ENCODE results near the gene TSPAN9.
A peak's percentile ranks its signal among the peaks of the same experiment; 100 is the strongest.

Gene TSPAN9

DNA sequence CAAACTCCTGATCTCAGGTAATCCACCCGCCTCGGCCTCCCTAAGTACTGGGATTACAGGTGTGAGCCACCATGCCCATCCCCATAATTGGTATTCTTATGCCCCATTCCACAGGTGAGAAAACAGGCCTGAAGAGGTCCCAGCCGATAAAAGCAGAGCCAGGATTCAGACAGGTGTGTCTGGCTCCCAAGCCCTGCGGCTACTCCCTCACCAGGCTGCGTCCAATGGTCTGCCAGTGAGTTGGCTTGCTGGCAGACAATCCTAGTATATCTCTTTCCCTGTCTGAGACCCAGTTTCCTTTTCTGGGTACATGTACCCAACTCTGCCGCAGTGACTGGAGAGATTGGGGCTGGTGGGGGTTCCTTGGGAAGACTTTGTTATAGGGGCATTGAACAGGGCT, 1.9 kb upstream of the TSPAN9 start:
- H4K20me1 ChIP-seq (ENCODE audit: insufficient read depth, low read length), result no peaks in the 10 kb centered on the region
- H3K79me2 ChIP-seq (ENCODE audit: insufficient read depth, low read length), result no peaks in the 10 kb centered on the region
- no peak overlapping the region for H3K4me3 ChIP-seq (ENCODE audit: low read depth, low read length, poor library complexity, severe bottlenecking)
- no peak overlapping the region for H3K9ac ChIP-seq (ENCODE audit: low read length)
- no peak overlapping the region for H2AFZ ChIP-seq (ENCODE audit: low read length)
- no peak overlapping the region for H3K27ac ChIP-seq (ENCODE audit: low read depth, low read length, poor library complexity, severe bottlenecking)
- H3K9me2 ChIP-seq (ENCODE audit: low read depth, low read length), result no peaks in the 10 kb centered on the region
- peaks cover 6% of the 10 kb centered on the region for H3K4me1 ChIP-seq (ENCODE audit: insufficient read depth, low read length, severe bottlenecking)
- H3K36me3 ChIP-seq (ENCODE audit: insufficient read depth, low read length), result no peaks in the 10 kb centered on the region
- H3K4me2 ChIP-seq (ENCODE audit: low read length), result no peak overlapping the region
- H3K27me3 ChIP-seq (ENCODE audit: insufficient read depth, low read length), result no peaks in the 10 kb centered on the region
- H3F3A ChIP-seq (ENCODE audit: insufficient read depth, low read length), result no peaks in the 10 kb centered on the region
- TF ChIP-seq EZH2 (IDR thresholded peaks at IDR 0.05; ENCODE audit: borderline replicate concordance, low read length), result no peak
- TF ChIP-seq, protein P1, sequence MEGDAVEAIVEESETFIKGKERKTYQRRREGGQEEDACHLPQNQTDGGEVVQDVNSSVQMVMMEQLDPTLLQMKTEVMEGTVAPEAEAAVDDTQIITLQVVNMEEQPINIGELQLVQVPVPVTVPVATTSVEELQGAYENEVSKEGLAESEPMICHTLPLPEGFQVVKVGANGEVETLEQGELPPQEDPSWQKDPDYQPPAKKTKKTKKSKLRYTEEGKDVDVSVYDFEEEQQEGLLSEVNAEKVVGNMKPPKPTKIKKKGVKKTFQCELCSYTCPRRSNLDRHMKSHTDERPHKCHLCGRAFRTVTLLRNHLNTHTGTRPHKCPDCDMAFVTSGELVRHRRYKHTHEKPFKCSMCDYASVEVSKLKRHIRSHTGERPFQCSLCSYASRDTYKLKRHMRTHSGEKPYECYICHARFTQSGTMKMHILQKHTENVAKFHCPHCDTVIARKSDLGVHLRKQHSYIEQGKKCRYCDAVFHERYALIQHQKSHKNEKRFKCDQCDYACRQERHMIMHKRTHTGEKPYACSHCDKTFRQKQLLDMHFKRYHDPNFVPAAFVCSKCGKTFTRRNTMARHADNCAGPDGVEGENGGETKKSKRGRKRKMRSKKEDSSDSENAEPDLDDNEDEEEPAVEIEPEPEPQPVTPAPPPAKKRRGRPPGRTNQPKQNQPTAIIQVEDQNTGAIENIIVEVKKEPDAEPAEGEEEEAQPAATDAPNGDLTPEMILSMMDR (IDR thresholded peaks at IDR 0.05; ENCODE audit: low read length), result no peak
- no peaks in the 10 kb centered on the region for H3K9me3 ChIP-seq (ENCODE audit: low read length)

DNA sequence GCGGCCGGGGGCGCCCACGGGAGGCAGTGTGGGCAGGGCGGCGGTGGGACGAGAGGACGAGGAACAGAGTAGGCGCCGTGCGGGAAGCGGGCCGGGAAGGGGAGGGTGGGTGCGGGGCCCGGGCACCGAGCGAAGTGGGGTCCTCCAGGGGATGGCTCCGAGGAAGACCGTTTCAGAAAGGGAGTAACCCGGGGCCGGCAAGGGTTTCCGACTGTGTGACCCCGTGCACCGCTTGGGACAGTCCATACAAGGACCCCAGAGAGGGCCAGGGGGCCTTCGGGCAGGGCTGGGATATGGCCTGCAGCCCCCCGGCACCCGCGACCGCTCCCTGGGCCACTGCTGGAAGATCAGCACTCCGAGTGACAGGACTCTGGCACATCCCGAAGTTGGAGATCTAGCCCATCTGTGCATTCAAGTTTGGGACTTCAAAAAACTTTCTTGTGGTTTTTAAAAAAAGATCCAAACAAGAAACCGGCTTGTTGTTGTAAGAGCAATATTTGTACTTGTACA, 448 bp downstream of the TSPAN9 start:
- H3K27me3 ChIP-seq (ENCODE audit: insufficient read depth, low read length), result no peaks in the 10 kb centered on the region
- no peaks in the 10 kb centered on the region for H3F3A ChIP-seq (ENCODE audit: insufficient read depth, low read length)
- no peaks in the 10 kb centered on the region for H3K9me3 ChIP-seq (ENCODE audit: low read length)
- no peaks in the 10 kb centered on the region for H3K36me3 ChIP-seq (ENCODE audit: insufficient read depth, low read length)
- no peak overlapping the region for H2AFZ ChIP-seq (ENCODE audit: low read length)
- peaks cover 11% of the 10 kb centered on the region for H3K4me1 ChIP-seq (ENCODE audit: insufficient read depth, low read length, severe bottlenecking)
- TF ChIP-seq EZH2 (IDR thresholded peaks at IDR 0.05; ENCODE audit: borderline replicate concordance, low read length), result no peak
- TF ChIP-seq, protein P1 (IDR thresholded peaks at IDR 0.05; ENCODE audit: low read length), result no peak
- H3K4me2 ChIP-seq (ENCODE audit: low read length), result peak overlapping the region; percentile 72
- no peaks in the 10 kb centered on the region for H4K20me1 ChIP-seq (ENCODE audit: insufficient read depth, low read length)
- no peaks in the 10 kb centered on the region for H3K9me2 ChIP-seq (ENCODE audit: low read depth, low read length)
- H3K9ac ChIP-seq (ENCODE audit: low read length), result peak overlapping the region; percentile 46; the same call in 1 of the 2 replicates
- H3K79me2 ChIP-seq (ENCODE audit: insufficient read depth, low read length), result no peaks in the 10 kb centered on the region
- peak overlapping the region; percentile 75 for H3K4me3 ChIP-seq (ENCODE audit: low read depth, low read length, poor library complexity, severe bottlenecking)
- no peak overlapping the region for H3K27ac ChIP-seq (ENCODE audit: low read depth, low read length, poor library complexity, severe bottlenecking)

DNA sequence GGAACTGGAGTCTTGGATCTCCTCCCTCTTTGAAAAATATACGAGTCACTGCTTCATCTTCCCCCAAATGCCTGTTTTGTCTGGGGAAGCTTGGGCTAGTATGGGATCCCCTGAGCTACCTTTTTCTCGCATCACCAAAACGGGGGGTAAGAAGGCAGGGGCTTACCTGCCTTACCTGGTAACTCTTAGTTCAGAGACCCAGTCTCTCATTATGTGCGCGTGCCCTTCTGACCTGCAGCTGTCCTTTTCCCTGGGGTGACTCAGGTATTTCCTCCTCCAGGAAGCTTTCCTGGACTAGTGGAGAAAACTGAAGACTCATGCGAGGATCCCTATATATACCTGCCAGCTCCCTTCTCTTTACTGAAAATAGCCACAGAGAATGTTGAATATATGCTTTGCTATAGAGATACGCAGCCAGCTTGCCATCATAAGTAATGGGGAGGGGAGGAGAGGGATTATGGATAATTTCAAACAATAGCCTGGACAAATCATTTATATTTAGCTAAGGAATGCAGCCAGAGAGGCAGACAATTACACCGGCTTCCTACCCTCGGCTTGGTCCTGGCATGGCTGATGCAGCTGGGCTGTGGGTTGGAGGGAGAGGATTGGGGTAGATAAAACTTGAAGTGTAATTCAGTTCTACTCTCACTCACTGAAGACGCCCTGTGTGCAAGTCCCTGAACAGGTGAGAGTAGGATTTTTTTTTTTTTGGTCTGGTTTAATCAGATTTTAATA, 1.1 kb downstream of the TSPAN9 start:
- Histone ChIP-seq H3K9me2 (ENCODE audit: low read depth, low read length) (no peaks in the 10 kb centered on the region), H3K79me2 (ENCODE audit: insufficient read depth, low read length) (no peaks in the 10 kb centered on the region), H3K9ac (ENCODE audit: low read length) (no peak overlapping the region), H3K4me2 (ENCODE audit: low read length) (peak overlapping the region; percentile 72; the same call in 1 of the 2 replicates), H3K27ac (ENCODE audit: low read depth, low read length, poor library complexity, severe bottlenecking) (no peak overlapping the region), H3K4me3 (ENCODE audit: low read depth, low read length, poor library complexity, severe bottlenecking) (peak overlapping the region; percentile 75), H3K4me1 (ENCODE audit: insufficient read depth, low read length, severe bottlenecking) (peaks cover 11% of the 10 kb centered on the region), H3K27me3 (ENCODE audit: insufficient read depth, low read length) (no peaks in the 10 kb centered on the region; the same call in 1 of the 2 replicates), H3K36me3 (ENCODE audit: insufficient read depth, low read length) (no peaks in the 10 kb centered on the region; the same call in 1 of the 2 replicates), H3F3A (ENCODE audit: insufficient read depth, low read length) (no peaks in the 10 kb centered on the region), H3K9me3 (ENCODE audit: low read length) (no peaks in the 10 kb centered on the region), H2AFZ (ENCODE audit: low read length) (no peak overlapping the region), H4K20me1 (ENCODE audit: insufficient read depth, low read length) (no peaks in the 10 kb centered on the region)
- no peak for TF ChIP-seq EZH2 (IDR thresholded peaks at IDR 0.05; ENCODE audit: borderline replicate concordance, low read length)
- TF ChIP-seq, protein P1 (IDR thresholded peaks at IDR 0.05; ENCODE audit: low read length), result no peak

Measured in OCI-LY1 (cell line).